Kidney epithelial cell (primary cell): Measurements from ENCODE around the gene PPFIA4. TPM values are rescaled to one million over a fixed set of nuclear protein-coding genes. Genes with fewer than 3 reads are reported as not detected.

Experiments used
- DNase-seq: peaks from one replicate; pipeline ENCODE4 v3.0.0-alpha.2; 2010; ENCODE audit warnings: low read depth
- H3K27me3 ChIP-seq: 2 replicates; pipeline ENCODE4 v1.6.0; 2011; ENCODE audit warnings: low read length; ENCODE audit not compliant: control insufficient read depth, insufficient read depth
- H3K36me3 ChIP-seq: 2 replicates; pipeline ENCODE4 v1.5.1; 2011; ENCODE audit warnings: low read length; ENCODE audit not compliant: control insufficient read depth, insufficient read depth
- H3K4me3 ChIP-seq: 2 replicates; pipeline ENCODE4 v1.5.1; 2011; ENCODE audit warnings: low read depth, mild to moderate bottlenecking, control low read depth, low read length
- CTCF ChIP-seq: IDR thresholded peaks from 2 replicates; pipeline ENCODE4 v1.5.1; 2011; ENCODE audit warnings: mild to moderate bottlenecking, moderate library complexity, low read length, control low read depth, inconsistent platforms; ENCODE audit not compliant: insufficient read depth, poor library complexity, severe bottlenecking
- total RNA-seq: library from RNA; depleted of rRNA; stranded (reverse); fragments of >200 nt; gene quantifications from 2 replicates; pipeline ENCODE4 v1.2.3, GENCODE V29; 2015

PPFIA4 gene
- total RNA-seq, 1 donor from 2014 or later: 0.13 TPM

DNA sequence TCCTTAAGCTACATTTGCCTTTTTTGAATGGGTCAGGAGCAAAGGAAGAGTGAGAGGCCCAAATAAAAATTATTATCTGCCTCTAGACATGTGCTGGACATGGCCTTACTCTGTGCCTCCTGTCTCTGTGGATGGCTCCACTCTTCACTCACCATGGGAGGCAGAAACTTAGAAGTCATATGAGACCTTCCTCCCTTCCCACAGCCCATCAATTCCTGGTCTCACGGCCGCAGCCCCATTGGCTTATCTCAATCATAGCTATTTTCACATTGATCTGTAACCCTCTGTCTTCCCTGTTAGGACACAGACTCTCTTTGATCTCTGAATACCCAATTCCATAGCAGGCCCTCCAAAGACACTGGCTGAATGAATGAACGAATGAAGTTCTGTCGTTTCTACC, 87.0 kb downstream of the PPFIA4 start:
- no peaks in the 10 kb centered on the region for H3K36me3 ChIP-seq
- DNase-seq: no peak
- peaks cover 29% of the 10 kb centered on the region for H3K27me3 ChIP-seq
- no peak for TF ChIP-seq CTCF
- no peak overlapping the region for H3K4me3 ChIP-seq

- no peak for TF ChIP-seq CTCF
- no peaks in the 10 kb centered on the region for H3K36me3 ChIP-seq
- H3K4me3 ChIP-seq: no peak overlapping the region
- H3K27me3 ChIP-seq: peaks cover 29% of the 10 kb centered on the region
- no peak for DNase-seq
Observed at GRCh38 chr1:203114202-203114601, 87.9 kb downstream of the PPFIA4 start.

DNA sequence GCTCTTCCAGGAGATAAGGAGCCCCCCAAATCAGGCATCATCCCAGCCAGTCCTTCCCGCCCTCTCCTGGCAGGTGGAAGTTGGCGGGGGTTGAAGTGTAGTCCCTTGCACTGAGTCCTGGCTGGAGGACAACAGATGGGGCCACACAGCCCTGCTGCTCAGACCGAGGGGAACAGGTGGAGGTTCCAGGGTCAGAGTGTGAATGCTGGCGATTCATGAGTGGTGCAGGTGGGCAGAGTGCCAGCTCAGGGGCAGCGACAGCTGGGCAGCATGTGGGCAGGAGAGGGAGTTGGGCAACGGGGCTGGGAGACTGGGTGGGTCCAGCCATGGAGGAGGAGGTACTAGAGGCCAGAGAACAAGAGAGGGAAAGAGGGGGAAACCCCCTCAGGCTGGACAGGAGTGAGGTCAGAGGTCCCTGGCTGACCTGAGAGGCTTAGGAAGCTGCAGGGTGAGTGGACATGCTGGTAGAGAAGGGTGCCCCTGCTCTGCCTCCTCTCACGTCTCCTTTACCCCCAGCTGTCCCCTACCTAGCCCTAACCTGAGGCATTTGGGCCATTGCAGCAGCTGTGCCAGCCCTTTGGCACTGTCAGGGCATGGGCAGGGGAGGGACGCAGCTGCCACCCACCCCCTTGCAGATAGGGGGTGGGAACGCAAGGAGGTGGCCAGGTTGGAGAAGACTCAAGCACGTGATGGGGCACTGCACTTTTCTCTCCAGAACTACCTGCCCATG, 90.0 kb downstream of the PPFIA4 start:
- H3K4me3 ChIP-seq: no peak overlapping the region
- TF ChIP-seq CTCF: no peak
- DNase-seq: no peak
- H3K27me3 ChIP-seq: peaks cover 25% of the 10 kb centered on the region
- H3K36me3 ChIP-seq: no peaks in the 10 kb centered on the region

DNA sequence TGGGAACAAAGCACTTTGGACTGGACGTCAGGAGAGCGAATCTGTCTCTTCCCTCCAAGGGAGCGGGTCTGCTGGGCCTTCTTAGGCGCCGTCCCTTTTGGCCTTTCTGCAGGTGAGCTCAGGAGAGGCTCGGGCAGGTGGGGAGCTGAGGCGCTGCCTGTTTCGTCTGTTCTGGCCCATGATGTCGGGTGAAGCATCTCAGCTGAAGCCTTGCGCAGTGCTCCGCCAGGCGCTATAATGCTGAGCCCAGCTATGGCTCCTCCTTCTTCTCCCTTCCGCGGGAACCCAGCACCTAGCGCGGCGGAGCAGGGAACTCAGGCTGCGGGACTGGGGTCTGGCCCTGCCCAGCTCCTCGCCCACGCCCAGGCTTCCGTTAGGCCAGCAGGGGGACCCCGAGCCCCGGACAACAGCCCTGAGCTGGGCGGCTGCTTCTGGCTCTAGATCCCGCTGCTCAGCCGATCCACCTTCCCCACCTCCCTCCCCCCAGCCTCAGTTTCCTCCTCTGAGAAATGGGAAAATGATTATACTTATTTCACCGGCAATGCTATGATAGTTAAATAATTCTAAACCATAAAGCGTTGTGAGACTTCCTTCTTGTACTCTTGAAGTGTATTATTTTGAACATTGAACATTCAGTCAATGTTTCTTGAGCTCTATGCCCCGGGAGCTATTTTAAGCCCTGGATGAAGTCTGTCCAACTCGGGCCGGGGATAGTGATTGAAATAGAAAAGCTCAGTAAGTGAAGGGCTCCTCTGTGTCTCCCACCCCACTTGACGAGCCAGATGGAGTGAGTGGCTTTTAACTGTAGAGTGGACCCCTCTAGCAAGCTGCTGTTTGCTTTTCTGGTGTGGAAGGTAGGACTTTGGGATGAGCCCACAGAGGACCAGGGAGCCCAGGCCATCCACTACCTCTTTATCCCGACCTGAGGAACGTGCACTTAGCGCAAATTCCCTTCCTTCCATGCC, 91.6 kb downstream of the PPFIA4 start:
- DNase-seq: no peak
- H3K27me3 ChIP-seq: peaks cover 18% of the 10 kb centered on the region
- peak; percentile 88 for TF ChIP-seq CTCF
- H3K36me3 ChIP-seq: no peaks in the 10 kb centered on the region
- no peak overlapping the region for H3K4me3 ChIP-seq

DNA sequence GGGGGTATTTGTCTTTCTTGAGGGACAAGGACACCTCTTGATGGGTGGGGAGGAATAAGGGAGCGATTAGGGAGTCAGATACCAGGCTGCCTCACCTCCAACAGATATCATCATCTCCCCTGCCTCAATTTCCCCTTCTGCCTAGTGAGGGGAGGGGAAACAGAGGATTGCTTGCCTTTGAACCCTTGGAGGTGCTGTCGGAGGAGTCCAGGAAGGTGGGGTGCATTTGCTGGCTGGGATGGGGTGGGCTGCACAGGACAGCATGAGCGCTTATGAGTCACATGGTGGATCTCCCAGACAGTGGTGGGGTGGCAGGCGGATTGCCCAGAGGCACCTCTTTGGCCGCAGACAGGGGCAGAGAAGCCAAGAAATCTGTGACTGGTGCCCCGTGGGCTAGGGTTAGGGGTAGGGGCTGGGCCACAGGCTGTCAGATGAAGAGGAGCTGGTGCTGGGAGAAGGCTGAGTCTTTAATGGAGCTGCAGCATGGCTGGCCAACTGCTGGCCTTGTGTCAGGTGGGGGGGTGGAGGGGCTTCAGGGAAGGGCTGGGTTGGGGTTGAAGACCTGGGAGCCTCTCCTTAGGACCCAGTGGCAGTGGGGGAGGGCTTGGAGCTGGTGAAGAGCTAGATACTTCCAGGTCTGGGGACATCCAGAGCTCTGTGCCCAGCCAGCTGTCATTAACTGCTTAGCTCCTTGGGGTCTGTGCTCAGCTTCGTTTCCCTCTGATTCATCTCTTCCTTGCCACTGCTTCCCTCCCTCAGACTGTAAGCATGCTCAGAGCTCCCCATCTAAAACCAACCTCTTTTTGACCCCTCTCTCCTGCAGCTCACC, 94.2 kb downstream of the PPFIA4 start:
- no peak for DNase-seq
- Histone ChIP-seq H3K4me3 (no peak overlapping the region), H3K36me3 (no peaks in the 10 kb centered on the region), H3K27me3 (peaks cover 12% of the 10 kb centered on the region)
- TF ChIP-seq CTCF: no peak
